Right ventricle myocardium inferior (tissue), 1 donor: ENCODE data around the gene SCAP. TPM values are rescaled to one million over a fixed set of nuclear protein-coding genes. Genes with fewer than 3 reads are reported as not detected.
"Not testable (repeated sequence)": the region's sequence is repeated elsewhere in the genome, so short reads cannot be mapped to it uniquely, and the experiment has no call there.

Experiments used
- ATAC-seq: fragments of 200-7000 bp; cut with Tn5 transposase; one replicate; pipeline ENCODE4 v1.9.1; 2020; ENCODE audit warnings: mild to moderate bottlenecking, moderate library complexity
- DNase-seq: peaks from one replicate; pipeline ENCODE4 v3.0.0; 2021; ENCODE audit errors: missing footprints
- intact Hi-C: fragments of 100-400 bp; cut with DNase I; formaldehyde crosslinking; loops from one replicate; pipeline ENCODE4 v1.11.0; 2022
- total RNA-seq: library from RNA; stranded (reverse); fragmentation: NEBNext Ultra II Directional; extraction: Animal tissue kit (Norgen Biotek cat#: 25700); gene quantifications from one replicate; pipeline ENCODE4 v1.2.1, GENCODE V29; 2021
- donor health status: DM: no; HTN: yes; CAD: no; lungs with severe emphysema.

SCAP gene
- total RNA-seq, 1 donor from 2014 or later = 51.7 TPM

DNA sequence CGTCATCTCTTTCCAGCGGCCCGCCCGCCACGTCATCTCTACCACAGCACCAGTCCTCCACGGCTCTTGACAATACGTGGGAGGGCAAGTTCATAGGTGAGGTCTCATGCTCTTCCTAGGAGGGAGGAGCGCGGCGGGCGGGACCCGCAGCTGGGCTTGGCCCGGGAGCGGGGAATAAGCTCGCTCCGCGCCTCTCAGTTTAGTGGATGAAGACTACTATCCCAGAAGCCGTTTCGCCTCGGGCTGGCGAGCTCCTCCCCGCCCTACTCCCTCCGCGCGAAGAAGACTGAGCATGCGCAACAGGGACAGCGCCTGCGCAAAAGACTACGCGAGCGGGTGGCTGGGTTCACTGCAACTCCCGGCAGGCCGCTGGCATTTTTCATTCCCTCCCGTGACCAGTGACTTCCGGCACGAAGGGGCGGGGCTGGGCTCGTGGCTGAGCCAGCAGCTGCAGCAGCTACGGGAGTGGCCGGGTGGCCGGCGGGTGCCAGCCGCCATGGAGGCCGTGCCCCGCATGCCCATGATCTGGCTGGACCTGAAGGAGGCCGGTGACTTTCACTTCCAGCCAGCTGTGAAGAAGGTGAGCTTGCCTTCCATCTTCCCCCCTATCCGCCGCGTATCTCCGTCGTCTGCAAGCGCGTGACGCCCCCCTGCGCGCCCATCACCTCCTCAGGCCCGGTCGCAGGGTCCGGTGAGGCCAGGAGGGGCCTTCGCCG, 95.0 kb downstream of the SCAP start, which contains the start of gene PTPN23:
Gene PTPN23 (plus strand): TSS at position 421 of the 716 bp plus-strand sequence. CDS start 76 bp downstream, at position 497.
- intact Hi-C loops = no loop called here
- ATAC-seq (peak; percentile 95), DNase-seq (peak; percentile 99)

DNA sequence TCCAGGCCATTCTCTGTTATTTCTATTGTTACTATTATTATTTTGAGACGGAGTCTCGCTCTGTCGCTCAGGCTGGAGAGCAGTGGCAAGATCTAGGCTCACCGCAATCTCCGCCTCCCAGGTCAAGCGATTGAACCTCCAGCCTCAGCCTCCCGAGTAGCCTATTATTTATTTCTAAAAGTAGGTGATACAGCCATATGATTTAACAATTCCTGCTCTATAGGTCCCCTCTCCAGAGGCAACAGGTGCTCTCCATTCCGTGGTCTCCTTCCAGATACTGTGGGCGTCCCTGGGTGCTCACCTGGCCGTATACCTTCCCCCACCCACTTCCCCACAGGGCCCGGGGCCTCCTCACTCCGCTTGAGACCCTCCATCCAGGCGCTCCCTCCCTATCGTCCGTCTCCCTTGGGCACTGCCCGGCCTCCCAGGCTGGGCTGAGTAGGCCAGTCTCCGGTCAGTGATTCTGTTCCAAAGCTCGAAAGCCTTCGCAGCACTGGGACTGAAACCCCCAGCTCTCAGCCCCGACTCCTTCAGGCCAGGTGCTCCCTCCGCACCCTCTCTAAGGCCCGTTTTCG, 95.6 kb downstream of the SCAP start:
- DNase-seq (no peak), ATAC-seq (no peak)
- intact Hi-C loops = no loop called here

DNA sequence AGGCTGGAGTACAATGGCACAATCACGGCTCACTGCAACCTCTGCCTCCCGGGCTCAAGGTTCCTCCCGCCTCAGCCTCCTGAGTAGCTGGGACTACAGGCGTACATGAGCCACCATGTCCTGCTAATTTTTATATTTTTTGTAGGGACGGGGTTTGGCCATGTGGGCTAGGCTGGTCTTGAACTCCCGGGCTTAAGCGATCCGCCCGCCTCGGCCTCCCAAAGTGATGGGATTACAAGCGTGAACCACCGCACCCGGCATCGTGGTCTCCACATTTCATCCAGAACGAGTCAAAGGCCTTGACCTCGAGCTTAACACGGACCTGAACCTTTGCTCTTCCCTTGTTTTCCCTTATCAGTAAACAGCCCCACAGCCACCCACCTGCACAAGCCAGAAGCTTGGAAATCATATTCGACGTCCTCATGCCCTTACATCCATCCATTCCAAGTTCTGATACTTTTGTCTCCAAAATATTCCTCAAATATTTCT, 96.3 kb downstream of the SCAP start:
- ATAC-seq (no peak), DNase-seq (no peak)
- intact Hi-C loops = loop anchor here (10.0 kb wide), 1 partner anchor 95 kb away; the partner anchor contains the start of genes KIF9 and KLHL18

DNA sequence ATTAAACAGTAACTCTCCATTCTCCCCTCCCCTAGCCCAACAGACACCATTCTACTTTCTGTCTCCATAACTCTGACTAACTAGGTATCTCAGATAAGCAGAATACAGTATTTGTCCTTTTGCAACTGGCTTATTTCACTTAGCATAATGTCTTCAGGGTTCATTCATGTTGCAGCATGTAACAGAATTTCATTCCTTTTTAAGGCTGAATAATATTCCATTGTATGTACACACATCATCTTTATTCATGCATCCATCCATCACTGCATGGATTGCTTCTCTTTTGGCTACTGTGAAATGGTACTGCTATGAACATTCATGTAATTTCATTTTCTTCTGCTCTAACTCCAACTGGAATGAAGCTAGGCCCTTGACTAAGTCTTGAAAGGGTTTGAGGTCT, 96.9 kb downstream of the SCAP start:
- intact Hi-C loops = loop anchor here (10.0 kb wide), 1 partner anchor 94 kb away; the partner anchor contains the start of genes KIF9 and KLHL18
- no peak for ATAC-seq
- DNase-seq = no peak

DNA sequence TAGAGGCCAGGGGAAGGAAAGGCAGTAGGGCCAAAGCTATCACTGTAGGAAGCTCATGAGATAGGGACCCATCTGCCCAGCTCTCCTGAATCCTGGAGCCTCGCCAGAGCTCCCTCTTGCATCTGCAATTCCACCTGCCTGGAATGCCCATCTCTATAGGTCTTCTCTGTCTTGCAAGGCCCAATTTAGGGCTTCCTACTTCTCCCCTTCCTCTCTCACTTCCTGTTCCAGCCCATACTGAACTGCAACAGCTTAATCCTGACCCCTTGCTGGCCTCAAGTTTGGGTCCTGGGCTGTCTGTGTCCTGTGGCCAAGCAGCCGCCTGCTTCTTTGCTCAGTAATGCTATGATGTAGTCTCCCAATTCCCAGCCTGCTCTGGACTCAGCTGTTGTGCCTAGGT, 98.6 kb downstream of the SCAP start:
- DNase-seq (no peak), ATAC-seq (no peak)
- intact Hi-C loops = loop anchor here (10.0 kb wide), 1 partner anchor 92 kb away; the partner anchor contains the start of genes KIF9 and KLHL18

DNA sequence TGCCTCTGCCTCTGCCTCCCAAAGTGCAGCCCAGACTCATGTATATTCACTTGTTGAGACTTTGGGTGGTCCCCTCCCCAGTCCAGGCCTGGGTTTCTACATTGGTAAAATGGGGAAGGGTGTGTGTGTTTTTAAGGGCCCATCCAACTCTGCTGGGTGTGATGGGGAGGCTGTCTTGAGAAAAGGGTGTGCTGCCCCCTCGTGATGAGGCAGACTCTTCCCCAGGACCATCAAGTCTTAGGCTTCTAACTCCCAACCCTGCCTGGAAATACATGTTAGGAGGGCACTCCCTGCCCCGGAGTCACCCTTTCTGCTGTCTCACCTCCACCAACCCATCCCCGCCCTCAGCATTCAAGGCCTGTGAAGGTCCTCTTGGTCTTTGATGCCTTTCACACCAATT, 99.3 kb downstream of the SCAP start:
- DNase-seq = no peak
- no peak for ATAC-seq
- intact Hi-C loops = loop anchor here (10.0 kb wide), 1 partner anchor 92 kb away; the partner anchor contains the start of genes KIF9 and KLHL18

DNA sequence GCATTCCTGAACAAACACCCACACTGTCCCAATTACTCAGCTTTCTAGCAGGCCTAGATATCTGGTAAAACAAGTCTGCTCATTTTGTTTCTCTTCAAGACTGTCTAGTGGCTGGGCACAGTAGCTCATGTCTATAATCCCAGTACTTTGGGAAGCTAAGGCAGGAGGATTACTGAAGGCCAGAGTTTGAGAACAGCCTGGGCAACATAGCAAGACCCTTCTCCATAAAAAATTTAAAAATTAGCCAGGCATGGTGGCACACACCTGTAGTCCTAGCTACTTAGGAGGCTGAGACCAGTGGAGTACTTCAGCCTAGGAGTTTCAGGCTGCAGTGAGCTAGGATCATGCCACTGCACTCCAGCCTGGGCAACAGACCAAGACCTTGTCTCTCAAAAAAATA, 101.2 kb downstream of the SCAP start:
- DNase-seq (no peak), ATAC-seq (no peak)
- intact Hi-C loops = loop anchor here (10.0 kb wide), 1 partner anchor 90 kb away; the partner anchor contains the start of genes KIF9 and KLHL18

DNA sequence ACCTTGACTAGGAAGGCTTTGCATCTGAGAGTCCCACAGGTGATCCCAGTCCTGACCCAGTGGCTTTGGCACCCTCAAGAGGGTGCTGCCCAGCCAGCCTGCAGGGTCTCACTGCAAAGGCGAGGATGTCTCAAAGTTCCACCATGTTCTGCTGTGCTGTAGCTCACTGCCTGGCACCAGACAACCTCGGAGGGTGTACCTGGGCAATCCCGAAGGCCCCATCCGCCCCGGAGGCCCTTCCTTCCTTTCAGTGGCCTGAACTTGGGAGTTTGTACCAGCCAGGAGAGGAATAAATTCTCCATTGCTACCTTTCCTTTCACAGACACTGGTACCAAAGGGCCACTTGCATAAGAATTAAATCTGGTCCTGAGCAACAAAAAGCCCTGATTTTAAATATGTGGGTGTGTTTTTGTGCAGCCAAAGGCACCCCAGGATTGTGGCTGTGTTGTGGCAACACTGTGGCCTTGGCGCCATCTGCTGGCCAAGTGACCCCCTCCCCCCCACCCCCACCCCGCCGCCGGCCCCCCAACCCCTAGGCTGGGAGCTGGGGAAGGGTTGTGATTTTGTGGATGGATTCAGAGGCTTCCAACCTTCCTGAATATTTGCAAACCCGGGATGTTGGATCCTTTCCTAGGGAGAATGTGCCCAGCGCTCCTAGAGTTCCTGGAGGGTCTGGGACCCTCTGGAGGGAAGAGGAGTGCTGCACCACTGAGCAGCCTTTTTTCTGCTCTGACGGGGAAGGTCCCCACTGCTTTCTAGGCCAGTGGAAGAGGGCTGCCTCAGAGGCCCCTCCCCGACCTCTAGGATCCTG, 104.6 kb downstream of the SCAP start:
- ATAC-seq (no peak), DNase-seq (no peak)
- intact Hi-C loops = loop anchor here (10.0 kb wide), 1 partner anchor 86 kb away; the partner anchor contains the start of genes KIF9 and KLHL18

DNA sequence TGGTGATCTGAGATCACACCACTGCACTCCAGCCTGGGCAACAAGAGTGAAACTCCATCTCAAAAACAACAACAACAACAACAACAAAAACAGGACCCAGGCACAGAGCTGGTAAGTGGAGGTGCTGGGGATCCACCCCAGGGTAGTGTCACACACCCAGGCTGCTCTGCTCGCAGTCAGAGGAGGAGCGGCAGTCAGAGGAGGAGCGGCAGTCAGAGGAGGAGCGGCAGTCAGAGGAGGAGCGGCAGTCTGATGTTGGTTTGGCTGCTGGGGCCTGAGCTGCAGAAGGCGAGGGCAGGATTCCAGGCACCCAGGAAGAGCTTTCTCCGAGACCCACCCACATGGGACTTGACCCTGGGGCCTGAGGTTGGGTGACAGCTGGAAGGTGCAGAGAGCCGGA, 105.7 kb downstream of the SCAP start:
- ATAC-seq, DNase-seq: not testable (repeated sequence)
- intact Hi-C loops = loop anchor here (10.0 kb wide), 1 partner anchor 85 kb away; the partner anchor contains the start of genes KIF9 and KLHL18

DNA sequence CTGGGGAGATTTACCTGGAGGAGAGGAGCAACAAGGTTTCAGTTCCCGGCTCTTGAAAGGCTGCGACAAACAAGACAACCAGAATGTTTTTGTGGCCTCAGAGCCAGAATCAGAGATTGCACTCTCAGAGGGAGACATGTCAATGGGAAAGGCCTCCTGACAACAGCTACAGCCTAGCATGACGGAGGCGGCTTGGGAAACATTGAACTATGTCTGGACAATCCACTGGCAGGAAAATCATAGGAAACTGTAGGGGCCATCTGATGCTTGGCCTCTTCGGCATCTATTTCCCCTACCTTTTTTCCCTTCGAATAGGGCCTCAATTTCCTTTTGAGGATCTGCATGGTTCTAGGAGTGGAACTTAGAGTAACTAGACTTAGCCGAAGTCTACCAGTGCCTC, 108.1 kb downstream of the SCAP start:
- intact Hi-C loops = no loop called here
- no peak for DNase-seq
- ATAC-seq = no peak

DNA sequence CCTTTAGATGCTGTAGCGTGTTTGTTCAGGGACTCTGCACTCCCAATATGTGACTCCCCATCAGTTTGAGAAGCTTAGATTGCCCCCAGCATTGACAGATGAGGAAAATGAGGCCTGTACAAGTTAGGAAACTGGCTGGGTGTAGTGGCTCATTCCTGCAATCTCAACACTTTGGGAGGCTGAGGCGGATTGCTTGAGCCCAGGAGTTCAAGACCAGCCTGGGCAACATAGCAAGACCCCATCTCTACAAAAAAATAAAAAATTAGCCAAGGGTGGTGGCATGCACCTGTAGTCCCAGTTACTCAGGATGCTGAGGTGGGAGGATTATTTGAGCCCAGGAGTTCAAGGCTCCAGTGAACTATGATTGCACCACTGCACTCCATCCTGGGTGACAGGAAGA, 108.9 kb downstream of the SCAP start:
- DNase-seq (no peak), ATAC-seq (no peak)
- intact Hi-C loops = no loop called here

DNA sequence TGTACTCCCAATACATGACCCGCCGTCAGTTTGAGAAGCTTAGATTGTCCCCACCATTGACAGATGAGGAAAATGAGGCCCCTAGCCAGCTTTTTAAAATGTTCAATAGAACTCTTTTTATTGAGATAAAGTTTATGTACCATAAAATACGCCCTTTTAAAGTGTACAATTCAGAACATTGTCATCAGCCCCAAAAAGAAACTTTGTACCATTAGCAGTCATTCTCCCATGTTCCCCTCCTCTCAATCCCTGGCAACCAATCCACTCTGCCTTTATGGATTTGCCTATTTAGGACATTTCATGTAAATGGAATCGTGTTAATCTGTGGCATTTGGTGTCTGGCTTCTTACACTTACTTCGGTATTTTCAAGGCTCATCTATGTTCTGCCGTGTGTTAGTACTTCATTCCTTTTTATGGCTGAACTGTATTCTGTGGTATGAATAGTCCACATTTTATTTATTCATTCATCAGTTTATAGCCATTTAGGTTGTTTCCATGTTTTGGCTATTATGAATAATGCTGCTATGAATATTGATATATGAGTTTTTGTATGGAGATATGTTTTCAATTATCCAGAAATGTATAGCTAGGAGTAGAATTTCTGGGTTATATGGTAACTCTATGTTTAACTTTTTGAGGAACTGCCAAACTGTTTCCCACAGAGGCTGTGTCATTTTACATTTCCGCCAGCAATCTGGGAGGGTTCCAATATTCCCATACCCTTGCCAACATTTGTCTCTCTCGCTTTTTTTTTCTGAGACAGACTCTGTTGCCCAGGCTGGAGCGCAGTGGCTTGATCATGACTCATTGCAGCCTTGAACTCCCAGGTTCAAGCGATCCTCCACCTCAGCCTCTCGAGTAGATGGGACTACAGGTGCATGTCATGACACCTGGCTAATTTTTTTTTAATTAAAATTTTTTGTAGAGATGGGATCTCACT, 110.3 kb downstream of the SCAP start:
- no peak for DNase-seq
- no peak for ATAC-seq
- intact Hi-C loops = no loop called here

Other genes with a start within 250 kb of the SCAP start
- gene KIF9, start 193.1 kb downstream of the SCAP start, total RNA-seq = 7.6 TPM
- 49.8 TPM for gene KLHL18, start 193.0 kb downstream of the SCAP start, total RNA-seq
- gene PTPN23, start 94.9 kb downstream of the SCAP start, total RNA-seq = 21.1 TPM
- 20.3 TPM for gene ELP6, start 37.8 kb upstream of the SCAP start, total RNA-seq
- 0.35 TPM for gene CSPG5, start 102.9 kb upstream of the SCAP start, total RNA-seq